Nephron (organoid): ENCODE results near the gene ALS2CL.
A peak's percentile ranks its signal among the peaks of the same experiment; 100 is the strongest.

Source experiments
- H3K27ac Mint-ChIP-seq, 3 experiments: 2 replicates each; pipeline ENCODE4 v1.8.0; 2020; ENCODE audit warnings: mixed read lengths in 3 of 3, mild to moderate bottlenecking in 2 of 3, moderate library complexity in 1 of 3
- H3K27me3 Mint-ChIP-seq: 2 replicates; pipeline ENCODE4 v1.8.0; 2021; ENCODE audit warnings: low read depth, mild to moderate bottlenecking, moderate library complexity, mixed read lengths
- H3K36me3 Mint-ChIP-seq: 2 replicates; pipeline ENCODE4 v1.8.0; 2020; ENCODE audit warnings: low read depth, mixed read lengths
- H3K4me1 Mint-ChIP-seq: 2 replicates; pipeline ENCODE4 v1.8.0; 2020; ENCODE audit warnings: mixed read lengths
- H3K4me3 Mint-ChIP-seq, 3 experiments: 2 replicates each; pipeline ENCODE4 v1.8.0; 2020; ENCODE audit warnings: mild to moderate bottlenecking in 3 of 3, mixed read lengths in 3 of 3, moderate library complexity in 2 of 3
- H3K9me3 Mint-ChIP-seq: 2 replicates; pipeline ENCODE4 v1.8.0; 2020; ENCODE audit warnings: mixed read lengths
- TF ChIP-seq, protein P1 (sequence below), 3 experiments: fragments of 200-600 bp; sonication (generic); IDR thresholded peaks; one replicate each; pipeline ENCODE4 v1.5.0; 2021; ENCODE audit warnings: antibody characterized with exemption in 3 of 3; ENCODE audit not compliant: unreplicated experiment in 3 of 3

The ALS2CL gene

GRCh38 chr3:46674031-46674845 is 19.2 kb downstream of the ALS2CL start:
- Mint-ChIP-seq H3K4me1 (peaks cover 6% of the 10 kb centered on the region), H3K9me3 (no peaks in the 10 kb centered on the region), H3K36me3 (no peaks in the 10 kb centered on the region), H3K4me3 (no peak overlapping the region), H3K27ac (no peak overlapping the region), H3K27me3 (peaks cover 36% of the 10 kb centered on the region)
- TF ChIP-seq, protein P1, sequence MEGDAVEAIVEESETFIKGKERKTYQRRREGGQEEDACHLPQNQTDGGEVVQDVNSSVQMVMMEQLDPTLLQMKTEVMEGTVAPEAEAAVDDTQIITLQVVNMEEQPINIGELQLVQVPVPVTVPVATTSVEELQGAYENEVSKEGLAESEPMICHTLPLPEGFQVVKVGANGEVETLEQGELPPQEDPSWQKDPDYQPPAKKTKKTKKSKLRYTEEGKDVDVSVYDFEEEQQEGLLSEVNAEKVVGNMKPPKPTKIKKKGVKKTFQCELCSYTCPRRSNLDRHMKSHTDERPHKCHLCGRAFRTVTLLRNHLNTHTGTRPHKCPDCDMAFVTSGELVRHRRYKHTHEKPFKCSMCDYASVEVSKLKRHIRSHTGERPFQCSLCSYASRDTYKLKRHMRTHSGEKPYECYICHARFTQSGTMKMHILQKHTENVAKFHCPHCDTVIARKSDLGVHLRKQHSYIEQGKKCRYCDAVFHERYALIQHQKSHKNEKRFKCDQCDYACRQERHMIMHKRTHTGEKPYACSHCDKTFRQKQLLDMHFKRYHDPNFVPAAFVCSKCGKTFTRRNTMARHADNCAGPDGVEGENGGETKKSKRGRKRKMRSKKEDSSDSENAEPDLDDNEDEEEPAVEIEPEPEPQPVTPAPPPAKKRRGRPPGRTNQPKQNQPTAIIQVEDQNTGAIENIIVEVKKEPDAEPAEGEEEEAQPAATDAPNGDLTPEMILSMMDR (IDR thresholded peaks at IDR 0.05; ENCODE audit: unreplicated experiment in 3 of 3): peak in 1 of 3 experiments; percentile 9

DNA sequence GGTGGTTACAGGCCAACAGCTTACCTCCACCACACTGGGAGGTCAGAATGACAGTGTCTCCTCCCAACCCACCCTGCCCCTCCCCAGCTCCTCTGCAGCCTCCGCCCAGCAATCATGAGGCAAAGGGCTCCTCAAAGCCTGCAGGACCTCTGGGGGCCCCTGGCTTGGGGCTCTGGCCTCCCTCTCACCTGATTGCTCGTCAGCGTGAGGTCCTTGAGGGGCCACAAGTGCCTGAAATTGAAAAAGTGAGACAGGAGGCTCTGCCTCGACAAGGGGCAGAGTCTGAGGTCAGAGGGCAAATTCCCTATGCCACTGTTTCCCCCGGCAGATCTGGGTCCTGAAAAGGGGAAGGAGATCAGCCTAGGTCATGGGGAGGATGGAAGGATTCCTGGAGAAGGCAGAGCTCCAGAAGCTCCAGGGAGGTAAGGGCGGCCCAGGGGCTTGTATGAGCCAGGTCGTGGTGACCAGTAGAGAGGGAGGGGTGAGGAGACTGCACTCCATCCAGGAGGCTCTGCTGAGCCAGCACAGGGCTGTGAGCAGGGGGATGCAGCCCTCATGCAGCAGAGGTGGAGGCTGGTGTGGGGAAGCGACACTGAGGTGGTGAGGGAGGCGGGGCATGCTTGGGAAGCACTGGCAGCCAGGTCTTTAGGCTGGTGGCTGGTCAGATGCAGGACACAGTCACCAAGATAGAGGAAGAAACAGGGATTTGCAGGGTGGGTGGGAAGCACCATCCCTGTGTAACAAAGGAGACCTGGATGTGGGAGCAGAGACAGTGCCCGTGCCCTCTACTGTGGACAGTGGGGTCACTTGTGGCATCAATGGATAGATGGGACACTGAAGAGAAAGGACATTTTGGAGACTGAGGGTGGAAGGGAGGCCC is 20.1 kb downstream of the ALS2CL start:
- Mint-ChIP-seq H3K4me3 (no peak overlapping the region), H3K27ac (no peak overlapping the region), H3K4me1 (peaks cover 6% of the 10 kb centered on the region), H3K36me3 (no peaks in the 10 kb centered on the region), H3K27me3 (peaks cover 37% of the 10 kb centered on the region), H3K9me3 (no peaks in the 10 kb centered on the region)
- TF ChIP-seq, protein P1 (IDR thresholded peaks at IDR 0.05; ENCODE audit: unreplicated experiment in 3 of 3): no peak

DNA sequence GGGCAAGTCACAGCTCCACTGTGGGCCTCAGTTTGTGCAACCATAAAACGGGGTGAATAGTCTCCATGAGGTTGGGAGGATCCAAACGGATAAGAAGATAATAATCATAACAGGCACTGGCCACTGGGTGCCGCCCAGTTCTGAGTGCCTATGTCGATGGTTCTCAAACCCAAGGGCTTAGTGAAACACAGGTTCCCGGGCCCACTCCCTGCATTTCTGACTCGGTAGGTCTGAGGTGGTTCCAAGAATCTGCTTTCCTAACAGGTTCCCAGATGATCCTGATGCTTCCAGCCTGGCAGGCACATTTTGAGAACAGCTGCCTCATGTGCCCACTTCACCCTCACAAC is 21.2 kb downstream of the ALS2CL start:
- no peak overlapping the region for H3K4me3 Mint-ChIP-seq
- H3K27me3 Mint-ChIP-seq: peaks cover 39% of the 10 kb centered on the region
- H3K27ac Mint-ChIP-seq: no peak overlapping the region
- peaks cover 1% of the 10 kb centered on the region for H3K4me1 Mint-ChIP-seq
- H3K36me3 Mint-ChIP-seq: no peaks in the 10 kb centered on the region
- H3K9me3 Mint-ChIP-seq: no peaks in the 10 kb centered on the region
- TF ChIP-seq, protein P1 (IDR thresholded peaks at IDR 0.05; ENCODE audit: unreplicated experiment in 3 of 3): no peak

DNA sequence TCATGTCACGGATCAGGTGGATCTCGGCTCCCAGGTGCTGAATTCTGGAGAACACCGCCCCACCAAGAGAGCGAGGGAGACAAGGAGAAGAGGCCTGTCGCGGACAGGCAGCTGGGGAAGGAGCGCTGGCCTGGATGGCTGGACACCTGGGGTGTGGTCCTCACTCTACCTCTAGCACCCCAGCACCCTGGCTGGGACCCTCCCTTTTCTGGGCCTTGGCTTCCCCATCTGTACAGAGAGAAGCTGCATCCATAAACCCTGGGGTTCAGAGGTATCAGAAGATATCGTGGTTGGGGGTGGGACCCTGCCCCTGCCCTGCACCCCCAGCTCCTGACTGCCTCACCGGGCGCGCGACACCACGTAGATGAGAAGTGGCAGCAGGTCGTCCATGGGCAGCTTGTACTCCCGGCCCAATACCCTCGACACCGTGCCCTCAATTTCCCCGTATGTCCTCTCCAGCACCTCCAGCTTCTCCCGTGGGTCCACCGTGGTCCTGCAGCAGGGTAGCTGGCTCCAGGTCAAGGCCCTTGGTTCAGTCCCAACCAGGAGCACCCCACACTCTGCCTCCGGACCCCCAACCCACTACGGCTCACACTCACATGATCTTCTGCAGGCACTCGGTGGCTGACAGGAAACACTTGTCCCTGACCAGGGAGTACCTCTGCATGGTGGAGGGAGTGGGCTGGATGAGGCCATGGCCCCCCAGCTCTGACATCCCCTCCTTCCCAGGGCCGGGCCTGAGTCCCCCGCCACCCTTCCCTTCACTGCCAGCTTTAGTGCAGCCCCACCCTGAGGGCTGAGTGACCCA is 21.7 kb downstream of the ALS2CL start:
- TF ChIP-seq, protein P1 (IDR thresholded peaks at IDR 0.05; ENCODE audit: unreplicated experiment in 3 of 3): no peak
- H3K4me3 Mint-ChIP-seq: no peak overlapping the region
- H3K4me1 Mint-ChIP-seq: peaks cover 3% of the 10 kb centered on the region
- no peak overlapping the region for H3K27ac Mint-ChIP-seq
- no peaks in the 10 kb centered on the region for H3K9me3 Mint-ChIP-seq
- no peaks in the 10 kb centered on the region for H3K36me3 Mint-ChIP-seq
- H3K27me3 Mint-ChIP-seq: peaks cover 40% of the 10 kb centered on the region

- Mint-ChIP-seq H3K27me3 (peaks cover 42% of the 10 kb centered on the region), H3K4me1 (peaks cover 9% of the 10 kb centered on the region), H3K9me3 (no peaks in the 10 kb centered on the region), H3K4me3 (no peak overlapping the region), H3K27ac (no peak overlapping the region), H3K36me3 (no peaks in the 10 kb centered on the region)
- TF ChIP-seq, protein P1 (IDR thresholded peaks at IDR 0.05; ENCODE audit: unreplicated experiment in 3 of 3): no peak
Observed at GRCh38 chr3:46670891-46671427, 22.5 kb downstream of the ALS2CL start.
